ENCODE data around the gene MOSPD3. TPM values are rescaled to one million over a fixed set of nuclear protein-coding genes. Genes with fewer than 3 reads are reported as not detected.

Gene MOSPD3
- total RNA-seq, 1 donor from 2014 or later: 19.5 TPM

DNA sequence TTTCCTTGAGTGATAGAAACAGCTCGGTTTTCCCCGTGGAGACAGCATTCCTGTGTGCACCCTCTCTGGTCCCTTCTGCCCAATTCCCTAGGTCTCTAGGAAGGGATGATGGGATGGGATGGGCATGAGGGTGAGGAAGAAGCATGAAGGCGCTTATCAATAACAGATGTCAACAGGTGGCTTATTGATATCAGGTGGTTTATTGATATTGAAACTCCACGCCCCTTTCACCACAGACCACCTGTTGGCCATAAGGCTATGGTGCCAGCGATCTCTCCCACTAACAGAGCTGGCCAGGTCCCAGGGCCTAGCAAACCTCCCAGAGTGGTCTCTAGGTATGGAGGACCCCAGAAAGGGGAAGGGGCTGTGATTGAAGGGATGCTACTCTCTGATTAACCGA lies 7.9 kb downstream of the MOSPD3 start:
- Histone ChIP-seq H3K27ac (no peak overlapping the region), H3K4me1 (no peaks in the 10 kb centered on the region), H3K36me3 (peaks cover 2% of the 10 kb centered on the region), H3K9me3 (no peaks in the 10 kb centered on the region), H3K4me3 (no peak overlapping the region), H3K27me3 (ENCODE audit: low read depth) (no peaks in the 10 kb centered on the region)
- TF ChIP-seq, protein P1, sequence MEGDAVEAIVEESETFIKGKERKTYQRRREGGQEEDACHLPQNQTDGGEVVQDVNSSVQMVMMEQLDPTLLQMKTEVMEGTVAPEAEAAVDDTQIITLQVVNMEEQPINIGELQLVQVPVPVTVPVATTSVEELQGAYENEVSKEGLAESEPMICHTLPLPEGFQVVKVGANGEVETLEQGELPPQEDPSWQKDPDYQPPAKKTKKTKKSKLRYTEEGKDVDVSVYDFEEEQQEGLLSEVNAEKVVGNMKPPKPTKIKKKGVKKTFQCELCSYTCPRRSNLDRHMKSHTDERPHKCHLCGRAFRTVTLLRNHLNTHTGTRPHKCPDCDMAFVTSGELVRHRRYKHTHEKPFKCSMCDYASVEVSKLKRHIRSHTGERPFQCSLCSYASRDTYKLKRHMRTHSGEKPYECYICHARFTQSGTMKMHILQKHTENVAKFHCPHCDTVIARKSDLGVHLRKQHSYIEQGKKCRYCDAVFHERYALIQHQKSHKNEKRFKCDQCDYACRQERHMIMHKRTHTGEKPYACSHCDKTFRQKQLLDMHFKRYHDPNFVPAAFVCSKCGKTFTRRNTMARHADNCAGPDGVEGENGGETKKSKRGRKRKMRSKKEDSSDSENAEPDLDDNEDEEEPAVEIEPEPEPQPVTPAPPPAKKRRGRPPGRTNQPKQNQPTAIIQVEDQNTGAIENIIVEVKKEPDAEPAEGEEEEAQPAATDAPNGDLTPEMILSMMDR (IDR thresholded peaks at IDR 0.05): no peak
- intact Hi-C loops (cut with DNase I): no loop called here
- ATAC-seq (no peak), DNase-seq (no peak)

DNA sequence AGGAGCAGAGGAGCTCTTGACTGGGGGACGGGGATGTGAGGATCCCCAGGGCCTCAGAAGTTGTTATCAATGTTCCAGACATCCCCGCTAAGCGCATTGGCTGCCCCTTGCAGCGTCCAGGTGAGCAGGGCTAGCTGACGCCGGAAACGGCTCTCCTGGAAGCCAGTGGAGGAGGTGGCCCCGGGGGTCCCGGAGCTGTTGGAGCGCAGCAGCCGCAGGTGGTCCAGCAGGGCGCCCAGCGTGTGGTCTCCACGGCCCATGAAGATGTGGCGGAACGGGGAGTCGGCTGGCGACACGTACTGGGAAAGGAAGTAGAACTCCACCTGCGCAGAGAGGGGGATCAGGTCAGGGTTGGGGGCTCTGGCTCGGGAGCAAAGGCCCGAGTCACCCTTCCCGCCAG lies 8.5 kb downstream of the MOSPD3 start:
- Histone ChIP-seq H3K27ac (no peak overlapping the region), H3K4me1 (no peaks in the 10 kb centered on the region), H3K9me3 (no peaks in the 10 kb centered on the region), H3K27me3 (ENCODE audit: low read depth) (no peaks in the 10 kb centered on the region), H3K36me3 (no peaks in the 10 kb centered on the region), H3K4me3 (no peak overlapping the region)
- TF ChIP-seq, protein P1 (IDR thresholded peaks at IDR 0.05): no peak
- DNase-seq (no peak), ATAC-seq (no peak)
- intact Hi-C loops (cut with DNase I): no loop called here

DNA sequence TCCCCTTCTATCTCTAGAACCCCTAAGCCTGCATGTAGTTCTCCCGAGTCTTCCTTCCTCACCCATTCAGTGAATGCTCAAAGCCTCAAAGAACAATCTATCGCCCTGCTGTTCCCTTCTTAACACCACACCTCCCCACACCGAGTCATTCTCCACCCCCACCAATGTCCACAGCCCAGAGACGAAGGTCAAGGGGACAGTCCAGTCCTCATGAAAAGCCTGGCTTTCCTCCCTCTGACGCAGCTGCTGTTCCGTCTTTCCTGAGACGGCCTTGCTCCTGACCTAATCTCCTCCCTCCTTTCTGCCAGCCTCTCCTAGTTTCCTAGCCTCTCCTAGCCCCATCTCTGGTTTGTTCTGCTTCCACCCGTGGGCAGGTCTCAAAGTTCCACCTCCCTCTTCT lies 9.2 kb downstream of the MOSPD3 start:
- no peaks in the 10 kb centered on the region for H3K4me1 ChIP-seq
- ATAC-seq (no peak), DNase-seq (no peak)
- TF ChIP-seq, protein P1 (IDR thresholded peaks at IDR 0.05): no peak
- intact Hi-C loops (cut with DNase I): no loop called here
- H3K36me3 ChIP-seq: no peaks in the 10 kb centered on the region
- no peak overlapping the region for H3K4me3 ChIP-seq
- H3K27ac ChIP-seq: no peak overlapping the region
- H3K9me3 ChIP-seq: no peaks in the 10 kb centered on the region
- no peaks in the 10 kb centered on the region for H3K27me3 ChIP-seq (ENCODE audit: low read depth)

DNA sequence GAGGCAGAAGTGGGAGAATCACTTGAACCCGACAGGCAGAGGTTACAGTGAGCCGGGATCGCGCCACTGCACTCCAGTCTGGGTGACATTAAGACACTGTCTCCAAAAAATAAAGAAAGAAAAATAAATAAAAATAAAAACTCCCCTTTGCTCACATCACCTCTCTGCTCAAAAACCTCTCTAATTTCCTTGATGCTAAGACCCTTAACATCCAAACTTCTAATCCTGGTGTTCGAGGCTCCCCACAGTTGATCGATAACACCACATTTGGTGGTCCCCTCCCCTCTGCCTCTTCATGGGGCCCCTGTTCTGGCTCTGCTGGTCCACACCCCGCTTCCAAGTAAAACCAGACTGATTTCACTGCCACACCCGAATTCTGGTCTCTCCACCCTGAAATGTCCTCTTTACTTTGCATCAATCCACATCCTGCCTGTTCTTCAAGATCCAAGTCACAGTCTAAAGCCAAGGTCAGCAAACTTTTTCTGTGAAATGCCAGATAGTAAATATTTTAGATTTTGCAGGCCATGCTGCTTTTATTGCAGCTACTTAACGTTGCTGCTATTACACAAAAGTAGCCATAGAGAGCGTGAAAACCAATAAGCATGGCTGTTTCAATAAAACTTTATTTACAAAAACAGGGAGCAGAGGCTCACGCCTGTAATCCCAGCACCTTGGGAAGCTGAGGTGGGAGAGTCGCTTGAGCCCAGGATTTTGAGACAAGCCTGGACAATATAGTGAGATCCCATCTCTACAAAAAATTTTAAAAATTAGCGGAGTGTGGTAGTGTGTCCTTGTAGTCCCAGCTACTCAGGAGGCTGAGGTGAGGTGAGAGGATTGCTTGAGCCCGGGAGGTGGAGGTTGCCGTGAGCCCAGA lies 11.8 kb downstream of the MOSPD3 start:
- Histone ChIP-seq H3K4me1 (peaks cover 6% of the 10 kb centered on the region), H3K27ac (no peak overlapping the region), H3K36me3 (no peaks in the 10 kb centered on the region), H3K9me3 (no peaks in the 10 kb centered on the region), H3K4me3 (no peak overlapping the region), H3K27me3 (ENCODE audit: low read depth) (no peaks in the 10 kb centered on the region)
- ATAC-seq: no peak
- TF ChIP-seq, protein P1 (IDR thresholded peaks at IDR 0.05): no peak
- intact Hi-C loops (cut with DNase I): no loop called here
- no peak for DNase-seq

DNA sequence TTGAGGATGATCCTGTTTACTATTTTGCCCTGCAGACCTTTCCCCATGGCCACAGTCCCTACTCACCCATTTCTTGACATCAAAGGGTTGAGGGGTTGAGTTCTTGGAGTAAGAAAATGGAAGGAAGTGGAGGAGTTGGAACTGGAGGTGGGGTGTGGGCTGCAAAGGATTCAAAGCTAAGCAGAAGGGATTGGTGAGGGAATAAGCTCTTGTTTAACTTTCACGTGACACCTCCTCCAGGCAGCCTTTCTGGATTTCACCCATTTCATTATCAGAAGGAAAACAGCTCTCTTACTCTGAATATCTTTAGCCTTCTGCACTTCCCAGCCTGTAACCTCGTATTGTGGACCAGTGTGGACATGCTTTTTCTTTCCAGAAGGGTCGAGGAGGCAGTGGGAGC lies 13.7 kb downstream of the MOSPD3 start:
- Histone ChIP-seq H3K27me3 (ENCODE audit: low read depth) (no peaks in the 10 kb centered on the region), H3K36me3 (no peaks in the 10 kb centered on the region), H3K4me1 (peaks cover 6% of the 10 kb centered on the region), H3K9me3 (no peaks in the 10 kb centered on the region), H3K27ac (no peak overlapping the region), H3K4me3 (peak overlapping the region; percentile 44)
- TF ChIP-seq, protein P1 (IDR thresholded peaks at IDR 0.05): no peak
- DNase-seq: no peak
- intact Hi-C loops (cut with DNase I): no loop called here
- ATAC-seq: no peak

Data from lower lobe of right lung (tissue), 2 donors.